HuH-7 (cell line): Measurements from ENCODE around the gene RGMB.

ENCODE experiments used
- DNase-seq: peaks from one replicate; pipeline ENCODE4 v3.0.0; 2011; ENCODE audit warnings: low spot score

RGMB gene

GRCh38 chr5:98785244-98785643, 11.8 kb downstream of the RGMB start:
- no peak for DNase-seq

GRCh38 chr5:98786191-98786853, 12.9 kb downstream of the RGMB start:
- no peak for DNase-seq

- DNase-seq: no peak
These were observed 13.8 kb downstream of the RGMB start for GRCh38 chr5:98787131-98787719.

GRCh38 chr5:98789029-98789428, 15.6 kb downstream of the RGMB start:
- no peak for DNase-seq

- no peak for DNase-seq
These were observed 17.6 kb downstream of the RGMB start for GRCh38 chr5:98791001-98791519.

- no peak for DNase-seq
These were observed 18.6 kb downstream of the RGMB start for GRCh38 chr5:98791898-98792580.

- no peak for DNase-seq
These were observed 19.8 kb downstream of the RGMB start for GRCh38 chr5:98793223-98793622.

GRCh38 chr5:98794001-98794400, 20.5 kb downstream of the RGMB start:
- no peak for DNase-seq

- DNase-seq: no peak
These were observed 21.1 kb downstream of the RGMB start for GRCh38 chr5:98794414-98795080.

- no peak for DNase-seq
These were observed 21.8 kb downstream of the RGMB start for GRCh38 chr5:98795243-98795642.

- DNase-seq: peak; percentile 44
These were observed 22.9 kb downstream of the RGMB start for GRCh38 chr5:98796197-98796972.

- DNase-seq: no peak
These were observed 24.9 kb downstream of the RGMB start for GRCh38 chr5:98798371-98798770.

GRCh38 chr5:98798847-98799246, 25.4 kb downstream of the RGMB start:
- no peak for DNase-seq

GRCh38 chr5:98804066-98804465, 30.6 kb downstream of the RGMB start:
- no peak for DNase-seq

- DNase-seq: no peak
These were observed 31.6 kb downstream of the RGMB start for GRCh38 chr5:98805070-98805469.

GRCh38 chr5:98807806-98808205, 34.3 kb downstream of the RGMB start:
- no peak for DNase-seq

GRCh38 chr5:98810206-98810605, 36.7 kb downstream of the RGMB start:
- DNase-seq: no peak

- DNase-seq: no peak
These were observed 40.3 kb downstream of the RGMB start for GRCh38 chr5:98813755-98814154.

- no peak for DNase-seq
These were observed 43.2 kb downstream of the RGMB start for GRCh38 chr5:98816582-98817222.

- no peak for DNase-seq
These were observed 52.3 kb downstream of the RGMB start for GRCh38 chr5:98825582-98826375.

- peak; percentile 36 for DNase-seq
These were observed 53.7 kb downstream of the RGMB start for GRCh38 chr5:98827161-98827560.
